ENCODE measurements around the gene STX10.

DNA sequence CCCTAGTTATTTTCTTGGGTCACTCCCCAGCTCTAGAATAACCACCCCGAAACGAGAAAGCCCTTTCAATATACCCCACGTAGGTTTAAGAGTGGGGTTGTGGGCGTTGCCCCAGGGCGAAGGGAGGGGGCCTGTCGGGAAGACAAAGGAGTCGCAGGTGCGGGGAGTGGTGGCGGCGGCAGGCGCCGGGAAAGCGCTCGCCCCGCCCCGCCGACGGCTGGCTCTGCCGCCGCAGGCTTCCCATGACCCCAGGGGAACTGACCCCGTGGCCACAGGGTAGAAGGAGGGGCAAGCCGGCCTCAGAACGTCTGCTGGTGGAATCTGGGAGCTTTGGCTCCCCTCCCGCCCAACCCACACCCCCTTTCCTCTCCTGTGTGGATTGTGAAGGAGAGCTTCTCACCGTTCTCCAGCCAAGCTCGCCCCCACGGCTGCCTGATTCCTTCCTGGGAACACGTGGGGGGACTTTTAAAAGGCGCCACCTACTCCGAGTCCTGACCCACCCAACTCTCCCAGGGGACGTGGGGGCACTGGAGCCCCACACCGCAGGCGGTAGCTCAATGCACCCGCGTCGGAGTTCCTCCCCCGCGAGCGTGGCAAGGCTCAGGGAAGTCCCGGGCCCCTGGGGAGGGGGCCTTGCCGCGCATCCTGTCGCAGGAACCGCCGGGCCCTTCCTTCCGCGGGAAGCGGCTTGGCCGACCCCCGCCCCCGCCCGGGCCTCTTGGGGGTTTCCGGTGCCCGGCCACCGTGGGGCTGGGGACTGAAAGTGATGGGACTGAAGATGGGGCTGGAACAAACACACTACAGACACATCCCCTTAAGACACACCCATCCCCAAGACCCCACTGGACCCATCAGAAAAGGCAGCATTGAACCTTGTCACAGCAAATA, 5.5 kb upstream of the STX10 start:
- peak in 1 of 11 experiments; percentile 8 for TF ChIP-seq CTCF (IDR thresholded peaks at IDR 0.05 in 8 of 11, conservative IDR thresholded peaks at IDR 0.05 in 3 of 11)
- TF ChIP-seq POLR2AphosphoS5 (IDR thresholded peaks at IDR 0.05), result peak; percentile 81 to 94 (median 87)
